ENCODE measurements around the gene CBLB.

The CBLB gene

GRCh38 chr3:105801397-105801796 is 67.4 kb downstream of the CBLB start:
- Histone ChIP-seq H3K27me3 (ENCODE audit: control insufficient read depth, insufficient read depth, low read length) (no peaks in the 10 kb centered on the region), H3K36me3 (ENCODE audit: control insufficient read depth, insufficient read depth, low read length) (no peaks in the 10 kb centered on the region), H3K9ac (ENCODE audit: low read length) (no peak overlapping the region), H3K27ac (ENCODE audit: low read depth, low read length) (no peak overlapping the region), H3K4me1 (ENCODE audit: control insufficient read depth, insufficient read depth, low read length) (peaks cover 38% of the 10 kb centered on the region), H3K4me3 (ENCODE audit: low read depth, low read length) (no peak overlapping the region), H3K9me3 (ENCODE audit: control insufficient read depth, insufficient read depth, low read depth, low read length) (no peaks in the 10 kb centered on the region)

- no peak overlapping the region; the same call in 1 of the 2 replicates for H3K27ac ChIP-seq (ENCODE audit: low read depth, low read length)
- no peak overlapping the region for H3K9ac ChIP-seq (ENCODE audit: low read length)
- peaks cover 38% of the 10 kb centered on the region for H3K4me1 ChIP-seq (ENCODE audit: control insufficient read depth, insufficient read depth, low read length)
Measured at GRCh38 chr3:105800320-105800719, 68.5 kb downstream of the CBLB start.

GRCh38 chr3:105799286-105799685 is 69.5 kb downstream of the CBLB start:
- peaks cover 3% of the 10 kb centered on the region; the same call in 1 of the 2 replicates for H3K9me3 ChIP-seq (ENCODE audit: control insufficient read depth, insufficient read depth, low read depth, low read length)
- H3K27me3 ChIP-seq (ENCODE audit: control insufficient read depth, insufficient read depth, low read length): no peaks in the 10 kb centered on the region
- H3K9ac ChIP-seq (ENCODE audit: low read length): no peak overlapping the region
- H3K4me3 ChIP-seq (ENCODE audit: low read depth, low read length): no peak overlapping the region
- H3K36me3 ChIP-seq (ENCODE audit: control insufficient read depth, insufficient read depth, low read length): no peaks in the 10 kb centered on the region
- no peak overlapping the region for H3K27ac ChIP-seq (ENCODE audit: low read depth, low read length)
- peaks cover 38% of the 10 kb centered on the region for H3K4me1 ChIP-seq (ENCODE audit: control insufficient read depth, insufficient read depth, low read length)

More at GRCh38 chr3:105800320-105800719, 68.5 kb downstream of the CBLB start:
- Histone ChIP-seq H3K36me3 (ENCODE audit: control insufficient read depth, insufficient read depth, low read length) (no peaks in the 10 kb centered on the region), H3K9me3 (ENCODE audit: control insufficient read depth, insufficient read depth, low read depth, low read length) (peaks cover 3% of the 10 kb centered on the region; the same call in 1 of the 2 replicates), H3K4me3 (ENCODE audit: low read depth, low read length) (no peak overlapping the region), H3K27me3 (ENCODE audit: control insufficient read depth, insufficient read depth, low read length) (no peaks in the 10 kb centered on the region)

- Histone ChIP-seq H3K4me1 (ENCODE audit: control insufficient read depth, insufficient read depth, low read length) (peaks cover 38% of the 10 kb centered on the region), H3K9me3 (ENCODE audit: control insufficient read depth, insufficient read depth, low read depth, low read length) (peaks cover 3% of the 10 kb centered on the region; the same call in 1 of the 2 replicates), H3K27ac (ENCODE audit: low read depth, low read length) (no peak overlapping the region), H3K27me3 (ENCODE audit: control insufficient read depth, insufficient read depth, low read length) (no peaks in the 10 kb centered on the region), H3K4me3 (ENCODE audit: low read depth, low read length) (no peak overlapping the region), H3K36me3 (ENCODE audit: control insufficient read depth, insufficient read depth, low read length) (no peaks in the 10 kb centered on the region), H3K9ac (ENCODE audit: low read length) (no peak overlapping the region)
Measured at GRCh38 chr3:105798381-105798934, 70.4 kb downstream of the CBLB start.

GRCh38 chr3:105793040-105793439 is 75.8 kb downstream of the CBLB start:
- H3K9me3 ChIP-seq (ENCODE audit: control insufficient read depth, insufficient read depth, low read depth, low read length): peaks cover 3% of the 10 kb centered on the region; the same call in 1 of the 2 replicates
- no peak overlapping the region for H3K4me3 ChIP-seq (ENCODE audit: low read depth, low read length)
- no peak overlapping the region for H3K9ac ChIP-seq (ENCODE audit: low read length)
- no peaks in the 10 kb centered on the region for H3K27me3 ChIP-seq (ENCODE audit: control insufficient read depth, insufficient read depth, low read length)
- no peaks in the 10 kb centered on the region for H3K36me3 ChIP-seq (ENCODE audit: control insufficient read depth, insufficient read depth, low read length)
- peaks cover 14% of the 10 kb centered on the region for H3K4me1 ChIP-seq (ENCODE audit: control insufficient read depth, insufficient read depth, low read length)
- H3K27ac ChIP-seq (ENCODE audit: low read depth, low read length): no peak overlapping the region

- Histone ChIP-seq H3K4me3 (ENCODE audit: low read depth, low read length) (no peak overlapping the region), H3K9ac (ENCODE audit: low read length) (no peak overlapping the region), H3K27ac (ENCODE audit: low read depth, low read length) (no peak overlapping the region), H3K27me3 (ENCODE audit: control insufficient read depth, insufficient read depth, low read length) (no peaks in the 10 kb centered on the region), H3K36me3 (ENCODE audit: control insufficient read depth, insufficient read depth, low read length) (no peaks in the 10 kb centered on the region), H3K9me3 (ENCODE audit: control insufficient read depth, insufficient read depth, low read depth, low read length) (peaks cover 3% of the 10 kb centered on the region; the same call in 1 of the 2 replicates), H3K4me1 (ENCODE audit: control insufficient read depth, insufficient read depth, low read length) (peaks cover 10% of the 10 kb centered on the region; the same call in 1 of the 2 replicates)
Measured at GRCh38 chr3:105791919-105792786, 76.7 kb downstream of the CBLB start.

GRCh38 chr3:105791131-105791530 is 77.7 kb downstream of the CBLB start:
- no peaks in the 10 kb centered on the region for H3K27me3 ChIP-seq (ENCODE audit: control insufficient read depth, insufficient read depth, low read length)
- peaks cover 10% of the 10 kb centered on the region; the same call in 1 of the 2 replicates for H3K4me1 ChIP-seq (ENCODE audit: control insufficient read depth, insufficient read depth, low read length)
- H3K4me3 ChIP-seq (ENCODE audit: low read depth, low read length): no peak overlapping the region
- no peak overlapping the region for H3K27ac ChIP-seq (ENCODE audit: low read depth, low read length)
- H3K9me3 ChIP-seq (ENCODE audit: control insufficient read depth, insufficient read depth, low read depth, low read length): peaks cover under 1% of the 10 kb centered on the region; the same call in 1 of the 2 replicates
- H3K9ac ChIP-seq (ENCODE audit: low read length): no peak overlapping the region
- H3K36me3 ChIP-seq (ENCODE audit: control insufficient read depth, insufficient read depth, low read length): no peaks in the 10 kb centered on the region

- Histone ChIP-seq H3K4me1 (ENCODE audit: control insufficient read depth, insufficient read depth, low read length) (peaks cover 10% of the 10 kb centered on the region; the same call in 1 of the 2 replicates), H3K9me3 (ENCODE audit: control insufficient read depth, insufficient read depth, low read depth, low read length) (no peaks in the 10 kb centered on the region), H3K4me3 (ENCODE audit: low read depth, low read length) (no peak overlapping the region), H3K36me3 (ENCODE audit: control insufficient read depth, insufficient read depth, low read length) (no peaks in the 10 kb centered on the region), H3K9ac (ENCODE audit: low read length) (no peak overlapping the region), H3K27me3 (ENCODE audit: control insufficient read depth, insufficient read depth, low read length) (no peaks in the 10 kb centered on the region), H3K27ac (ENCODE audit: low read depth, low read length) (no peak overlapping the region)
Measured at GRCh38 chr3:105790534-105790933, 78.3 kb downstream of the CBLB start.

GRCh38 chr3:105788593-105788992 is 80.2 kb downstream of the CBLB start:
- H3K4me1 ChIP-seq (ENCODE audit: control insufficient read depth, insufficient read depth, low read length): peaks cover 10% of the 10 kb centered on the region; the same call in 1 of the 2 replicates
- no peaks in the 10 kb centered on the region for H3K27me3 ChIP-seq (ENCODE audit: control insufficient read depth, insufficient read depth, low read length)
- no peak overlapping the region for H3K27ac ChIP-seq (ENCODE audit: low read depth, low read length)
- no peak overlapping the region for H3K9ac ChIP-seq (ENCODE audit: low read length)
- H3K9me3 ChIP-seq (ENCODE audit: control insufficient read depth, insufficient read depth, low read depth, low read length): no peaks in the 10 kb centered on the region
- H3K4me3 ChIP-seq (ENCODE audit: low read depth, low read length): no peak overlapping the region
- H3K36me3 ChIP-seq (ENCODE audit: control insufficient read depth, insufficient read depth, low read length): no peaks in the 10 kb centered on the region

GRCh38 chr3:105787453-105787852 is 81.4 kb downstream of the CBLB start:
- H3K4me3 ChIP-seq (ENCODE audit: low read depth, low read length): no peak overlapping the region
- H3K27ac ChIP-seq (ENCODE audit: low read depth, low read length): no peak overlapping the region
- H3K9ac ChIP-seq (ENCODE audit: low read length): no peak overlapping the region
- no peaks in the 10 kb centered on the region for H3K27me3 ChIP-seq (ENCODE audit: control insufficient read depth, insufficient read depth, low read length)
- no peaks in the 10 kb centered on the region for H3K36me3 ChIP-seq (ENCODE audit: control insufficient read depth, insufficient read depth, low read length)
- peaks cover 2% of the 10 kb centered on the region; the same call in 1 of the 2 replicates for H3K4me1 ChIP-seq (ENCODE audit: control insufficient read depth, insufficient read depth, low read length)
- H3K9me3 ChIP-seq (ENCODE audit: control insufficient read depth, insufficient read depth, low read depth, low read length): no peaks in the 10 kb centered on the region

GRCh38 chr3:105786990-105787389 is 81.8 kb downstream of the CBLB start:
- Histone ChIP-seq H3K4me1 (ENCODE audit: control insufficient read depth, insufficient read depth, low read length) (no peaks in the 10 kb centered on the region; the same call in 1 of the 2 replicates), H3K9ac (ENCODE audit: low read length) (no peak overlapping the region), H3K4me3 (ENCODE audit: low read depth, low read length) (no peak overlapping the region), H3K27me3 (ENCODE audit: control insufficient read depth, insufficient read depth, low read length) (no peaks in the 10 kb centered on the region), H3K36me3 (ENCODE audit: control insufficient read depth, insufficient read depth, low read length) (no peaks in the 10 kb centered on the region), H3K27ac (ENCODE audit: low read depth, low read length) (no peak overlapping the region), H3K9me3 (ENCODE audit: control insufficient read depth, insufficient read depth, low read depth, low read length) (no peaks in the 10 kb centered on the region)
